Measurements from ENCODE around the gene ERI3.

Gene ERI3

GRCh38 chr1:44338136-44338535, 16.9 kb downstream of the ERI3 start:
- H3K4me3 ChIP-seq (ENCODE audit: low read depth, low read length): no peak overlapping the region
- no peak for TF ChIP-seq CTCF (IDR thresholded peaks at IDR 0.05; ENCODE audit: borderline replicate concordance, insufficient read depth, low read depth, low read length)

- no peak overlapping the region for H3K4me3 ChIP-seq (ENCODE audit: low read depth, low read length)
Observed at GRCh38 chr1:44336668-44337067, 18.4 kb downstream of the ERI3 start.

GRCh38 chr1:44334968-44335367, 20.1 kb downstream of the ERI3 start:
- no peak for TF ChIP-seq CTCF (IDR thresholded peaks at IDR 0.05; ENCODE audit: borderline replicate concordance, insufficient read depth, low read depth, low read length)

More at GRCh38 chr1:44336668-44337067, 18.4 kb downstream of the ERI3 start:
- no peak for TF ChIP-seq CTCF (IDR thresholded peaks at IDR 0.05; ENCODE audit: borderline replicate concordance, insufficient read depth, low read depth, low read length)

GRCh38 chr1:44333376-44333775, 21.7 kb downstream of the ERI3 start:
- no peak overlapping the region for H3K4me3 ChIP-seq (ENCODE audit: low read depth, low read length)
- no peak for TF ChIP-seq CTCF (IDR thresholded peaks at IDR 0.05; ENCODE audit: borderline replicate concordance, insufficient read depth, low read depth, low read length)

More at GRCh38 chr1:44334968-44335367, 20.1 kb downstream of the ERI3 start:
- no peak overlapping the region for H3K4me3 ChIP-seq (ENCODE audit: low read depth, low read length)

- no peak overlapping the region for H3K4me3 ChIP-seq (ENCODE audit: low read depth, low read length)
- no peak for TF ChIP-seq CTCF (IDR thresholded peaks at IDR 0.05; ENCODE audit: borderline replicate concordance, insufficient read depth, low read depth, low read length)
Observed at GRCh38 chr1:44332505-44332904, 22.6 kb downstream of the ERI3 start.

- no peak overlapping the region for H3K4me3 ChIP-seq (ENCODE audit: low read depth, low read length)
- TF ChIP-seq CTCF (IDR thresholded peaks at IDR 0.05; ENCODE audit: borderline replicate concordance, insufficient read depth, low read depth, low read length): no peak
Observed at GRCh38 chr1:44330935-44331334, 24.1 kb downstream of the ERI3 start.

- TF ChIP-seq CTCF (IDR thresholded peaks at IDR 0.05; ENCODE audit: borderline replicate concordance, insufficient read depth, low read depth, low read length): no peak
- H3K4me3 ChIP-seq (ENCODE audit: low read depth, low read length): no peak overlapping the region
Observed at GRCh38 chr1:44328671-44329416, 26.2 kb downstream of the ERI3 start.

Measured in GM12875 (cell line).